A549 (cell line): ENCODE data around the gene UNC5A. TPM values are rescaled to one million over a fixed set of nuclear protein-coding genes. Genes with fewer than 3 reads are reported as not detected.
A peak's percentile ranks its signal among the peaks of the same experiment; 100 is the strongest.

Experiments
- ATAC-seq, 2 experiments: fragments of 200-7000 bp in 1 of 2; fragments of >200 bp in 1 of 2; cut with Nextera tagmentation in 1 of 2; cut with Tn5 transposase in 1 of 2; 3 replicates each; pipeline versions ENCODE4 v1.8.0 to v1.9.1; 2018 to 2020; ENCODE audit warnings: mild to moderate bottlenecking in 1 of 2, moderate library complexity in 1 of 2
- CTCF ChIA-PET: fragments of 300-600 bp; sonication (Branson Sonifier 250); formaldehyde crosslinking; extraction: SDS; loops from one replicate; lab custom pipeline; 2021; ENCODE audit warnings: antibody characterized with exemption, inconsistent platforms; lab: Yijun Ruan, JAX
- POLR2A ChIA-PET: fragments of 350-600 bp; formaldehyde crosslinking; extraction: SDS; loops from one replicate; lab custom pipeline; 2021; ENCODE audit warnings: antibody characterized with exemption, inconsistent platforms; lab: Yijun Ruan, JAX
- DNase-seq, 2 experiments: peaks; one replicate each; pipeline versions ENCODE4 v3.0.0 to v3.0.0-alpha.2; 2011 to 2016; ENCODE audit warnings: low read depth in 1 of 2, low spot score in 1 of 2
- FAIRE-seq: peaks from 2 replicates; lab custom pipeline; 2011; peaks lifted over from hg19 to GRCh38; lab: Jason Lieb, UNC
- H3K27ac ChIP-seq, 2 experiments: fragments of >200 bp; sonication (Bioruptor Twin); formaldehyde crosslinking; 3 replicates each; pipeline ENCODE4 v1.5.1; 2016 to 2017
- H3K4me1 ChIP-seq: fragments of >200 bp; sonication (Bioruptor Twin); formaldehyde crosslinking; 3 replicates; pipeline ENCODE4 v1.6.1; 2016
- H3K4me2 ChIP-seq: fragments of >200 bp; sonication (Bioruptor Twin); formaldehyde crosslinking; 3 replicates; pipeline ENCODE4 v1.6.1; 2016
- H3K4me3 ChIP-seq: fragments of >200 bp; sonication (Bioruptor Twin); formaldehyde crosslinking; 3 replicates; pipeline ENCODE4 v1.5.1; 2016
- H3K9me3 ChIP-seq: fragments of >200 bp; sonication (Bioruptor Twin); formaldehyde crosslinking; 3 replicates; pipeline ENCODE4 v1.6.1; 2016
- ATOH8 ChIP-seq: fragments of 250-450 bp; sonication (Bioruptor Pico); IDR thresholded peaks from 2 replicates; pipeline ENCODE4 v1.5.0; 2020; ENCODE audit warnings: low read depth, mild to moderate bottlenecking, moderate library complexity
- CBX2 ChIP-seq: fragments of 200-600 bp; sonication (generic); IDR thresholded peaks from 2 replicates; pipeline ENCODE4 v1.6.1; 2016; ENCODE audit warnings: low read depth, mild to moderate bottlenecking, borderline replicate concordance
- CEBPB ChIP-seq, 2 experiments: fragments of >200 bp in 1 of 2; sonication (Bioruptor Twin) in 1 of 2; formaldehyde crosslinking in 1 of 2; IDR thresholded peaks; 2 replicates each; pipeline ENCODE4 v1.6.1; 2012 to 2016
- ELK1 ChIP-seq: fragments of 150-350 bp; IDR thresholded peaks from 2 replicates; pipeline ENCODE4 v1.6.1; 2014; ENCODE audit warnings: low read depth, mild to moderate bottlenecking, low read length
- EP300 ChIP-seq, 2 experiments: fragments of >200 bp; sonication (Bioruptor Twin); formaldehyde crosslinking; IDR thresholded peaks; 2 replicates in 1 of 2; 3 replicates in 1 of 2; pipeline ENCODE4 v1.6.1; 2016 to 2017
- FOSB ChIP-seq: fragments of 250-450 bp; sonication (Bioruptor Pico); IDR thresholded peaks from 2 replicates; pipeline ENCODE4 v1.5.0; 2020; ENCODE audit warnings: mild to moderate bottlenecking, moderate library complexity
- FOSL2 ChIP-seq, 2 experiments: fragments of 450-650 bp in 1 of 2; fragments of >200 bp in 1 of 2; sonication (Bioruptor Twin) in 1 of 2; formaldehyde crosslinking; IDR thresholded peaks; 2 replicates each; pipeline versions ENCODE4 v1.5.0 to v1.6.1; 2016 to 2020; ENCODE audit warnings: mild to moderate bottlenecking in 1 of 2, moderate library complexity in 1 of 2
- HOXA7 ChIP-seq: fragments of 250-450 bp; sonication (Bioruptor Pico); IDR thresholded peaks from 2 replicates; pipeline ENCODE4 v1.5.0; 2020; ENCODE audit warnings: mild to moderate bottlenecking, moderate library complexity
- HOXB5 ChIP-seq: fragments of 250-450 bp; sonication (Bioruptor Pico); IDR thresholded peaks from 2 replicates; pipeline ENCODE4 v1.5.0; 2020; ENCODE audit warnings: mild to moderate bottlenecking, moderate library complexity
- JUNB ChIP-seq: fragments of >200 bp; sonication (Bioruptor Twin); formaldehyde crosslinking; IDR thresholded peaks from 2 replicates; pipeline ENCODE4 v1.6.1; 2016
- KDM1A ChIP-seq: fragments of 200-600 bp; sonication (generic); IDR thresholded peaks from 2 replicates; pipeline ENCODE4 v1.6.1; 2016; ENCODE audit warnings: low read depth, mild to moderate bottlenecking
- MAZ ChIP-seq: fragments of 150-350 bp; IDR thresholded peaks from 2 replicates; pipeline ENCODE4 v1.6.1; 2014; ENCODE audit warnings: antibody characterized with exemption, low read depth, low read length, borderline replicate concordance
- NPAS2 ChIP-seq: fragments of 250-450 bp; sonication (Bioruptor Pico); IDR thresholded peaks from 2 replicates; pipeline ENCODE4 v1.8.0; 2022; ENCODE audit warnings: mild to moderate bottlenecking, moderate library complexity, borderline replicate concordance
- RAD21 ChIP-seq, 2 experiments: fragments of >200 bp in 1 of 2; sonication (Bioruptor Twin) in 1 of 2; formaldehyde crosslinking in 1 of 2; IDR thresholded peaks in 1 of 2; conservative IDR thresholded peaks in 1 of 2; 2 replicates in 1 of 2; 3 replicates in 1 of 2; pipeline ENCODE4 v1.6.1; 2012 to 2018; ENCODE audit warnings: inconsistent platforms in 1 of 2
- RARB ChIP-seq: fragments of 250-450 bp; sonication (Bioruptor Pico); IDR thresholded peaks from 2 replicates; pipeline ENCODE4 v1.8.0; 2021; ENCODE audit warnings: mild to moderate bottlenecking, moderate library complexity
- RCOR1 ChIP-seq: fragments of 150-350 bp; IDR thresholded peaks from 2 replicates; pipeline ENCODE4 v1.6.1; 2014; ENCODE audit warnings: antibody characterized with exemption, low read length, low read depth
- REST ChIP-seq: fragments of 200-600 bp; sonication (generic); IDR thresholded peaks from 2 replicates; pipeline ENCODE4 v1.6.1; 2016; ENCODE audit warnings: antibody characterized with exemption, mild to moderate bottlenecking, moderate library complexity
- SMC3 ChIP-seq: fragments of >200 bp; sonication (Bioruptor Twin); formaldehyde crosslinking; IDR thresholded peaks from 3 replicates; pipeline ENCODE4 v1.6.1; 2018; ENCODE audit warnings: inconsistent platforms
- TP53 ChIP-seq: fragments of 250-450 bp; sonication (Bioruptor Pico); IDR thresholded peaks from 2 replicates; pipeline ENCODE4 v1.5.0; 2021; ENCODE audit warnings: mild to moderate bottlenecking, moderate library complexity
- USF2 ChIP-seq: fragments of 450-650 bp; IDR thresholded peaks from 2 replicates; pipeline ENCODE4 v1.6.1; 2014; ENCODE audit warnings: antibody characterized with exemption
- ZC3H11A ChIP-seq: fragments of 450-650 bp; IDR thresholded peaks from 2 replicates; pipeline ENCODE4 v1.6.1; 2014; ENCODE audit warnings: antibody characterized with exemption, mild to moderate bottlenecking
- ZSCAN20 ChIP-seq: fragments of 250-450 bp; sonication (Bioruptor Pico); IDR thresholded peaks from 2 replicates; pipeline ENCODE4 v1.8.0; 2022; ENCODE audit warnings: mild to moderate bottlenecking, moderate library complexity
- WGBS: methylation state at CpG from one replicate; pipeline ENCODE4 v1.1.6; 2017; ENCODE audit errors: missing lambda C conversion rate; 5-methylcytosine and 5-hydroxymethylcytosine counted together
- polyA minus RNA-seq: library from RNA; depleted of rRNA, polyadenylated mRNA; stranded (reverse); fragments of >200 nt; gene quantifications from 2 replicates; pipeline ENCODE4 v1.2.3, GENCODE V29; 2011; rRNA and poly(A)+ RNA removed
- polyA plus RNA-seq, 4 experiments: library from polyadenylated mRNA; depleted of rRNA in 3 of 4; stranded (reverse); fragments of >200 nt; fragmentation: RNase III in 1 of 4; extraction: RNeasy Plus Mini Kit Qiagen cat#74134 plus additional on column Dnase treatment in 1 of 4; gene quantifications; 2 replicates in 3 of 4; 3 replicates in 1 of 4; pipeline ENCODE4 v1.2.3, GENCODE V29; 2011 to 2017

UNC5A gene
- polyA plus RNA-seq (2011; rRNA removed) (0.03 TPM in 2 replicates), polyA plus RNA-seq (2017; fragmentation: RNase III; extraction: RNeasy Plus Mini Kit Qiagen cat#74134 plus additional on column Dnase treatment) (0.07 to 0.17 TPM (median 0.14 TPM) in 3 replicates), polyA minus RNA-seq (0.10 TPM in 1 of 2 replicates, not detected in the other)
- 0.01 and 0.05 TPM in 2 replicates for polyA plus RNA-seq (2012; cell fraction: cytosol; rRNA removed)
- polyA plus RNA-seq (2012; cell fraction: nucleus; rRNA removed): 0.07 and 0.11 TPM in 2 replicates

GRCh38 chr5:176810081-176810597, at the start of gene UNC5A:
UNC5A (plus strand) TSS chr5:176810559; CDS start chr5:176810751, 192 bp downstream.
- ChIA-PET POLR2A (no interaction called here), CTCF (interaction anchor here (0.7 to 1.8 kb wide), 3 partner anchors 12 to 152 kb away, joined by 3 to 8 read pairs (median 5); no protein-coding TSS in a partner anchor)
- 0 out of 2 replicates have a peak, but pooled peaks have one; percentile 26 for TF ChIP-seq MAZ
- no peak for TF ChIP-seq FOSL2 (IDR thresholded peaks at IDR 0.05)
- TF ChIP-seq FOSL2 (CRISPR knock-in tag; IDR thresholded peaks at IDR 0.05): no peak
- no peak for TF ChIP-seq RCOR1
- no peak for TF ChIP-seq TP53 (CRISPR knock-in tag)
- TF ChIP-seq NPAS2 (CRISPR knock-in tag): no peak
- TF ChIP-seq ATOH8 (CRISPR knock-in tag): no peak
- no peak for TF ChIP-seq ELK1
- ATAC-seq (peak; percentile 36 to 37; a peak in 5 of 6 replicates), FAIRE-seq (no peak), DNase-seq (peak in 1 of 2 experiments; percentile 68)
- Histone ChIP-seq H3K27ac (peak within 1 kb of the TSS in 1 of 2 experiments; percentile 80; a peak in 3 of 6 replicates), H3K9me3 (no peaks in the 10 kb centered on the region), H3K4me2 (peak within 1 kb of the TSS; percentile 98), H3K4me3 (peak within 1 kb of the TSS; percentile 56), H3K4me1 (peaks cover 17% of the 10 kb centered on the region; the same call in 2 of the 3 replicates)
- 0% methylated on average over 2 of the region's 65 CpGs for WGBS

GRCh38 chr5:176761755-176762154, 48.6 kb upstream of the UNC5A start:
- no peak for ATAC-seq
- 0 out of 3 replicates have a peak, but pooled peaks cover 3% of the 10 kb centered on the region for H3K4me1 ChIP-seq
- no peak for FAIRE-seq
- ChIA-PET POLR2A (no interaction called here), CTCF (no interaction called here)
- 31% methylated on average over 2 of the region's 2 CpGs for WGBS
- TF ChIP-seq RCOR1: no peak
- TF ChIP-seq NPAS2 (CRISPR knock-in tag): no peak
- TF ChIP-seq HOXB5: no peak
- TF ChIP-seq RAD21 (conservative IDR thresholded peaks at IDR 0.05 in 1 of 2, IDR thresholded peaks at IDR 0.05 in 1 of 2): no peak
- no peak for TF ChIP-seq HOXA7
- no peak for TF ChIP-seq KDM1A
- no peak for TF ChIP-seq ZSCAN20 (CRISPR knock-in tag)
- no peak for TF ChIP-seq CEBPB (IDR thresholded peaks at IDR 0.05)
- no peak for TF ChIP-seq EP300 (IDR thresholded peaks at IDR 0.05)
- no peak for TF ChIP-seq CBX2
- TF ChIP-seq USF2: no peak
- TF ChIP-seq SMC3: no peak
- no peak for TF ChIP-seq RARB
- TF ChIP-seq FOSL2 (IDR thresholded peaks at IDR 0.05): no peak
- TF ChIP-seq FOSL2 (CRISPR knock-in tag; IDR thresholded peaks at IDR 0.05): no peak
- no peak for TF ChIP-seq JUNB
- TF ChIP-seq REST: no peak
- TF ChIP-seq FOSB: no peak
- TF ChIP-seq ZC3H11A: no peak
- H3K27ac ChIP-seq: no peak overlapping the region
- no peak overlapping the region for H3K4me2 ChIP-seq
- no peak for DNase-seq
- H3K9me3 ChIP-seq: peaks cover 27% of the 10 kb centered on the region
- H3K4me3 ChIP-seq: no peak overlapping the region
